Loucy (cell line): ENCODE results near the gene KNSTRN.

Source experiments
- H2AFZ ChIP-seq: fragments of 200-600 bp; sonication (generic); 2 replicates; pipeline ENCODE4 v1.6.0; 2016; ENCODE audit warnings: antibody characterized with exemption, mild to moderate bottlenecking, low read length, moderate library complexity
- H3F3A ChIP-seq: fragments of 200-600 bp; 2 replicates; pipeline ENCODE4 v1.6.0; 2016; ENCODE audit warnings: antibody characterized with exemption, low read depth, mild to moderate bottlenecking
- H3K27me3 ChIP-seq: fragments of 200-600 bp; sonication (generic); 2 replicates; pipeline ENCODE4 v1.6.1; 2014; ENCODE audit warnings: low read length, mild to moderate bottlenecking; ENCODE audit not compliant: insufficient read depth, poor library complexity, severe bottlenecking
- H3K36me3 ChIP-seq: fragments of 200-600 bp; sonication (generic); 2 replicates; pipeline ENCODE4 v1.6.1; 2016; ENCODE audit warnings: low read length; ENCODE audit not compliant: insufficient read depth
- H3K4me1 ChIP-seq: fragments of 200-600 bp; sonication (generic); 2 replicates; pipeline ENCODE4 v1.5.1; 2014; ENCODE audit warnings: low read length, mild to moderate bottlenecking; ENCODE audit not compliant: insufficient read depth, poor library complexity, severe bottlenecking
- H3K4me2 ChIP-seq: fragments of 200-600 bp; sonication (generic); 2 replicates; pipeline ENCODE4 v1.6.0; 2014; ENCODE audit warnings: antibody characterized with exemption, low read length, low read depth, mild to moderate bottlenecking; ENCODE audit not compliant: poor library complexity, severe bottlenecking
- H3K4me3 ChIP-seq: fragments of 200-600 bp; sonication (generic); 2 replicates; pipeline ENCODE4 v1.5.1; 2014; ENCODE audit warnings: low read length, mild to moderate bottlenecking, mixed read lengths; ENCODE audit not compliant: poor library complexity, severe bottlenecking
- H3K79me2 ChIP-seq: fragments of 200-600 bp; sonication (generic); 2 replicates; pipeline ENCODE4 v1.6.1; 2014; ENCODE audit warnings: low read length; ENCODE audit not compliant: insufficient read depth
- H3K9ac ChIP-seq: fragments of 200-600 bp; sonication (generic); 2 replicates; pipeline ENCODE4 v1.6.0; 2014; ENCODE audit warnings: mild to moderate bottlenecking, low read depth, low read length, moderate library complexity; ENCODE audit not compliant: poor library complexity, severe bottlenecking
- H3K9me2 ChIP-seq: fragments of 200-600 bp; sonication (generic); replicated peaks from 2 replicates; pipeline ENCODE4 v1.6.1; 2016; ENCODE audit warnings: low read depth, low read length, mixed read lengths
- H3K9me3 ChIP-seq: fragments of 200-600 bp; sonication (generic); 2 replicates; pipeline ENCODE4 v1.6.1; 2014; ENCODE audit warnings: mild to moderate bottlenecking, antibody characterized with exemption, low read length, low read depth; ENCODE audit not compliant: insufficient read depth
- H4K20me1 ChIP-seq: fragments of 200-600 bp; sonication (generic); 2 replicates; pipeline ENCODE4 v1.6.0; 2014; ENCODE audit warnings: antibody characterized with exemption, low read length, mild to moderate bottlenecking; ENCODE audit not compliant: insufficient read depth, poor library complexity, severe bottlenecking
- EZH2phosphoT487 ChIP-seq: fragments of 200-600 bp; IDR thresholded peaks from 2 replicates; pipeline ENCODE4 v1.6.1; 2018; ENCODE audit warnings: antibody characterized with exemption, mild to moderate bottlenecking, moderate library complexity, borderline replicate concordance
- TF ChIP-seq, protein P1 (sequence below): fragments of 200-600 bp; sonication (generic); conservative IDR thresholded peaks from 2 replicates; pipeline ENCODE4 v1.5.1; 2014; ENCODE audit warnings: mild to moderate bottlenecking, antibody characterized with exemption, low read length

The KNSTRN gene

DNA sequence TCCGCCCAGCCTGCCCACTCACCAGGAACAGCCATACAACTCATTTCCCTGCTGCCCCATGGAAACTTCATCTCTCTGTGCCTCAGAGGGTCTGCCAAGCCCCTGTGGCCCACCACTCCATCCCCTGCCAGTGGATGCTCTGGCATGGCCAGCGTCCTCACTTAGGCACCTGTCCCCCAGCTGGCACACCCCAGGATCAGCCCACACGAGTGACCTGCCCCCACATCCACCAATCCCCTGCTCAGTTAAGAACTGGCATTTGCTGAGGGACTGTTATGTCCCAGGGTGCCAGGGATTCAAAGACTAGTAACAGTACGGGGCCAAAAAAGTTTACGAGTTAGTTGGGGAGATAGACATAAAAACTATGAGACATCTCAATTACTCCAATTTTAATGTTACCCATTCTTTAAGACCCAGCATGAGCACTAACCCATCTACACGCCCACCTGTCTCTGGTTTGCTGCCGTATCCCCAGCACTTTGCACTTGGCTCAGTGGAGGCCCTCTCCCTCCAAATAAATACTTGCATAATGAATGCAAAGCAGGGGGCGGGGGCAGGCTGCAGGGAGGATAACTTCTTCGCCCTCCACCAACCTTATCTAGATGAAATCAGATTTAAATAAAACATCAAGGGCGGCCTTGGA, 46.7 kb downstream of the KNSTRN start:
- H3K4me1 ChIP-seq = no peaks in the 10 kb centered on the region
- no peaks in the 10 kb centered on the region for H3K79me2 ChIP-seq
- no peak overlapping the region for H2AFZ ChIP-seq
- no peaks in the 10 kb centered on the region for H3K9me2 ChIP-seq
- H3K9ac ChIP-seq = no peak overlapping the region
- H4K20me1 ChIP-seq = no peaks in the 10 kb centered on the region
- H3K9me3 ChIP-seq = no peaks in the 10 kb centered on the region
- no peak overlapping the region for H3K4me3 ChIP-seq
- no peaks in the 10 kb centered on the region for H3K27me3 ChIP-seq
- H3K36me3 ChIP-seq = no peaks in the 10 kb centered on the region
- no peaks in the 10 kb centered on the region for H3F3A ChIP-seq
- TF ChIP-seq, protein P1, sequence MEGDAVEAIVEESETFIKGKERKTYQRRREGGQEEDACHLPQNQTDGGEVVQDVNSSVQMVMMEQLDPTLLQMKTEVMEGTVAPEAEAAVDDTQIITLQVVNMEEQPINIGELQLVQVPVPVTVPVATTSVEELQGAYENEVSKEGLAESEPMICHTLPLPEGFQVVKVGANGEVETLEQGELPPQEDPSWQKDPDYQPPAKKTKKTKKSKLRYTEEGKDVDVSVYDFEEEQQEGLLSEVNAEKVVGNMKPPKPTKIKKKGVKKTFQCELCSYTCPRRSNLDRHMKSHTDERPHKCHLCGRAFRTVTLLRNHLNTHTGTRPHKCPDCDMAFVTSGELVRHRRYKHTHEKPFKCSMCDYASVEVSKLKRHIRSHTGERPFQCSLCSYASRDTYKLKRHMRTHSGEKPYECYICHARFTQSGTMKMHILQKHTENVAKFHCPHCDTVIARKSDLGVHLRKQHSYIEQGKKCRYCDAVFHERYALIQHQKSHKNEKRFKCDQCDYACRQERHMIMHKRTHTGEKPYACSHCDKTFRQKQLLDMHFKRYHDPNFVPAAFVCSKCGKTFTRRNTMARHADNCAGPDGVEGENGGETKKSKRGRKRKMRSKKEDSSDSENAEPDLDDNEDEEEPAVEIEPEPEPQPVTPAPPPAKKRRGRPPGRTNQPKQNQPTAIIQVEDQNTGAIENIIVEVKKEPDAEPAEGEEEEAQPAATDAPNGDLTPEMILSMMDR = no peak
- no peak for TF ChIP-seq EZH2phosphoT487
- no peak overlapping the region for H3K4me2 ChIP-seq

GRCh38 chr15:40430271-40430805, 47.8 kb downstream of the KNSTRN start:
- Histone ChIP-seq H3K4me3 (no peak overlapping the region), H3K9me3 (no peaks in the 10 kb centered on the region), H3K4me1 (no peaks in the 10 kb centered on the region), H3K36me3 (no peaks in the 10 kb centered on the region), H3K4me2 (no peak overlapping the region), H2AFZ (no peak overlapping the region), H3K27me3 (no peaks in the 10 kb centered on the region), H3K9me2 (no peaks in the 10 kb centered on the region), H4K20me1 (no peaks in the 10 kb centered on the region), H3K79me2 (no peaks in the 10 kb centered on the region), H3F3A (no peaks in the 10 kb centered on the region), H3K9ac (no peak overlapping the region)
- TF ChIP-seq, protein P1 = no peak
- no peak for TF ChIP-seq EZH2phosphoT487

GRCh38 chr15:40435023-40435709, 52.6 kb downstream of the KNSTRN start:
- Histone ChIP-seq H3K9ac (no peak overlapping the region), H3K27me3 (no peaks in the 10 kb centered on the region), H3K4me3 (no peak overlapping the region), H4K20me1 (no peaks in the 10 kb centered on the region), H3K79me2 (0 out of 2 replicates have a peak, but pooled peaks cover under 1% of the 10 kb centered on the region), H3K36me3 (no peaks in the 10 kb centered on the region), H3K9me3 (no peaks in the 10 kb centered on the region), H2AFZ (no peak overlapping the region), H3F3A (no peaks in the 10 kb centered on the region), H3K4me2 (no peak overlapping the region), H3K4me1 (peaks cover 7% of the 10 kb centered on the region), H3K9me2 (no peaks in the 10 kb centered on the region)
- TF ChIP-seq, protein P1 = no peak
- TF ChIP-seq EZH2phosphoT487 = no peak
